ENCODE measurements around the gene ADAP1. TPM values are rescaled to one million over a fixed set of nuclear protein-coding genes. Genes with fewer than 3 reads are reported as not detected.

Gene ADAP1
- total RNA-seq, 1 experiment from 2014 or later, result 34.0 TPM

GRCh38 chr7:865921-866320 lies 88.6 kb downstream of the ADAP1 start:
- no peak overlapping the region for H3K9ac ChIP-seq (ENCODE audit: low read length)
- H3K36me3 ChIP-seq (ENCODE audit: control insufficient read depth in 1 of 2, insufficient read depth in 2 of 2, low read length in 2 of 2), result peaks cover 32 to 45% of the 10 kb centered on the region in 2 experiments
- ATAC-seq (no peak), DNase-seq (ENCODE audit: low read depth, low spot score) (no peak)
- peaks cover 0 to 4% of the 10 kb centered on the region in 2 experiments; a peak in 1 of 4 replicates for H3K4me1 ChIP-seq (ENCODE audit: control insufficient read depth in 1 of 2, insufficient read depth in 2 of 2, low read length in 2 of 2)
- peaks cover 12% of the 10 kb centered on the region; the same call in 1 of the 2 replicates for H3K79me2 ChIP-seq (ENCODE audit: insufficient read depth, low read length)
- no peaks in the 10 kb centered on the region for H3K9me3 ChIP-seq (ENCODE audit: control insufficient read depth in 1 of 2, insufficient read depth in 1 of 2, low read depth in 1 of 2, low read length in 2 of 2)
- no peaks in the 10 kb centered on the region for H3K27me3 ChIP-seq (ENCODE audit: insufficient read depth, low read length)
- no peak overlapping the region for H3K4me2 ChIP-seq (ENCODE audit: low read length)
- H2AFZ ChIP-seq (ENCODE audit: low read depth, low read length, poor library complexity, severe bottlenecking), result no peak overlapping the region
- ChIA-PET POLR2A (no interaction called here), CTCF (no interaction called here), RAD21 (ENCODE audit: low non-redundant PET in 1 of 2, low total read pairs in 2 of 2, uncharacterized antibody in 2 of 2, unreplicated experiment in 2 of 2) (no interaction called here)
- H4K20me1 ChIP-seq (ENCODE audit: insufficient read depth), result no peaks in the 10 kb centered on the region
- H3K27ac ChIP-seq (ENCODE audit: low read depth, low read length), result no peak overlapping the region
- H3K4me3 ChIP-seq (replicated peaks in 1 of 2; ENCODE audit: low read depth in 1 of 2, low read length in 2 of 2), result no peak overlapping the region
- no peaks in the 10 kb centered on the region for H3K9me2 ChIP-seq (ENCODE audit: insufficient read depth)
- no TSS peak for BruUV-seq (replicated peaks)
- intact Hi-C loops (cut with micrococcal nuclease), result no loop called here
- TF ChIP-seq TCF7L2 (IDR thresholded peaks at IDR 0.05; ENCODE audit: borderline replicate concordance, extremely low read depth, insufficient read depth, insufficient read length), result no peak

GRCh38 chr7:863106-863505 lies 91.4 kb downstream of the ADAP1 start:
- DNase-seq (ENCODE audit: low read depth, low spot score) (no peak), ATAC-seq (no peak)
- POLR2A ChIA-PET, result no interaction called here
- TF ChIP-seq ELF1 (IDR thresholded peaks at IDR 0.05; ENCODE audit: borderline replicate concordance, low read depth) (no peak), ZFX (IDR thresholded peaks at IDR 0.05) (no peak), MAX (IDR thresholded peaks at IDR 0.05) (no peak), RAD21 (IDR thresholded peaks at IDR 0.05; ENCODE audit: low read depth) (no peak), POLR2A (IDR thresholded peaks at IDR 0.05; ENCODE audit: borderline replicate concordance, extremely low read depth, insufficient read depth, insufficient read length) (no peak), POLR2AphosphoS5 (IDR thresholded peaks at IDR 0.05; ENCODE audit: low read depth, low read length) (no peak), SP1 (IDR thresholded peaks at IDR 0.05; ENCODE audit: low read depth) (no peak), ZNF274 (IDR thresholded peaks at IDR 0.05; ENCODE audit: low read depth, low read length) (no peak), ZBTB33 (IDR thresholded peaks at IDR 0.05; ENCODE audit: extremely low read depth, insufficient replicate concordance, low read length) (no peak), SRF (IDR thresholded peaks at IDR 0.05; ENCODE audit: low read depth) (no peak), EZH2 (IDR thresholded peaks at IDR 0.05) (no peak)
- RAD21 ChIA-PET (ENCODE audit: low non-redundant PET in 1 of 2, low total read pairs in 2 of 2, uncharacterized antibody in 2 of 2, unreplicated experiment in 2 of 2), result no interaction called here
- Histone ChIP-seq H3K79me2 (ENCODE audit: insufficient read depth, low read length) (peaks cover 6% of the 10 kb centered on the region; the same call in 1 of the 2 replicates), H3K4me1 (ENCODE audit: control insufficient read depth in 1 of 2, insufficient read depth in 2 of 2, low read length in 2 of 2) (peaks cover 0 to 4% of the 10 kb centered on the region in 2 experiments; a peak in 1 of 4 replicates), H3K9me2 (ENCODE audit: insufficient read depth) (no peaks in the 10 kb centered on the region), H3K27ac (ENCODE audit: low read depth, low read length) (no peak overlapping the region), H3K9me3 (ENCODE audit: control insufficient read depth in 1 of 2, insufficient read depth in 1 of 2, low read depth in 1 of 2, low read length in 2 of 2) (no peaks in the 10 kb centered on the region), H3K9ac (ENCODE audit: low read length) (no peak overlapping the region), H4K20me1 (ENCODE audit: insufficient read depth) (no peaks in the 10 kb centered on the region), H3K27me3 (ENCODE audit: insufficient read depth, low read length) (no peaks in the 10 kb centered on the region), H3K36me3 (ENCODE audit: control insufficient read depth in 1 of 2, insufficient read depth in 2 of 2, low read length in 2 of 2) (peaks cover 24 to 53% of the 10 kb centered on the region in 2 experiments), H3K4me2 (ENCODE audit: low read length) (no peak overlapping the region), H3K4me3 (replicated peaks in 1 of 2; ENCODE audit: low read depth in 1 of 2, low read length in 2 of 2) (no peak overlapping the region), H2AFZ (ENCODE audit: low read depth, low read length, poor library complexity, severe bottlenecking) (no peak overlapping the region)
- BruUV-seq (replicated peaks), result no TSS peak
- CTCF ChIA-PET, result interaction anchor here (0.8 to 1.7 kb wide), 2 partner anchors 10 to 76 kb away, joined by 3 to 10 read pairs; no protein-coding TSS in a partner anchor
- intact Hi-C loops (cut with micrococcal nuclease), result no loop called here
